ENCODE measurements around the gene DNAJA3. TPM values are rescaled to one million over a fixed set of nuclear protein-coding genes. Genes with fewer than 3 reads are reported as not detected.

DNAJA3 gene
- total RNA-seq, 1 experiment from 2014 or later: 127 TPM

DNA sequence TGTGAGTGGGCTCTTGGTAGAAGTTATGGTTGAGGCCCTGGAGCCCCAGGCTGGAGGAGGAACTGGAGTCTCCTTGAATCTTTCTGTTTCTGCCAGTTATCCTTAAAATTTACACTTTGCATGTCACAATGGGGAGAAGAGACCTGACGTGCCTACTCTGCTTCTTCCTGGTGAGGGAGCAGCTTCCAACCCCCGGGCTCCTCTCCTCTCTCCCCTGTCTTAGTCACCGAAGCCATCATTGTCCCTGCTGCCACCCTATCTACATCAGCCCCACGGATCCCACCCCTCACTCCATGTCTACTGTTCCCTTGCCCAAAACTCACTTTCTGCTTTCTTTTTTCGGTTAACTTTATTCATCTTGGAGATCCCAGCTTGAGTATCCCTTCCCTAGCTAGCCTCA is 17.6 kb downstream of the DNAJA3 start:
- DNase-seq: no peak
- Histone ChIP-seq H3K36me3 (peaks cover 92% of the 10 kb centered on the region), H3K9me3 (no peaks in the 10 kb centered on the region), H3K27me3 (no peaks in the 10 kb centered on the region), H3K4me3 (no peak overlapping the region)

DNA sequence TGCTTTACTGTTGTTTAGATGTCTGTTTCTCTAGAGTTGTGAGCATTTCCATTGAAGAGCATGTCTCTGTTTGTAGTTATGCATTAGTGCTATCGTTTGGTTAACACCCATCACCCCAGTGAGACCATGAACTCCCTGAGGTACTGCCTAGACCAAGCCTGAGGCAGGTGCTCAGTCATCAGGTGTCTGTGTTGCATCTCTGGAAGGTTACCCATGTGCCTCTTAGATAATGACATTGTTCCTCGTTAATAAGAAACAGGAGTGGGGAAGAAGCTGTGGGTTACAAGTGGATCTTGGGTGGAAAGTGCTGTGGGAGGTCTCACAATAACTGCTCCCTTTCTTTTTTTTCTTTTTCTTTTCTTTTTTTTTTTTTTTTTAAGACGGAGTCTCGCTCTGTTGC is 18.3 kb downstream of the DNAJA3 start:
- no peaks in the 10 kb centered on the region for H3K9me3 ChIP-seq
- H3K27me3 ChIP-seq: no peaks in the 10 kb centered on the region
- H3K36me3 ChIP-seq: peaks cover 94% of the 10 kb centered on the region
- DNase-seq: no peak
- no peak overlapping the region for H3K4me3 ChIP-seq

DNA sequence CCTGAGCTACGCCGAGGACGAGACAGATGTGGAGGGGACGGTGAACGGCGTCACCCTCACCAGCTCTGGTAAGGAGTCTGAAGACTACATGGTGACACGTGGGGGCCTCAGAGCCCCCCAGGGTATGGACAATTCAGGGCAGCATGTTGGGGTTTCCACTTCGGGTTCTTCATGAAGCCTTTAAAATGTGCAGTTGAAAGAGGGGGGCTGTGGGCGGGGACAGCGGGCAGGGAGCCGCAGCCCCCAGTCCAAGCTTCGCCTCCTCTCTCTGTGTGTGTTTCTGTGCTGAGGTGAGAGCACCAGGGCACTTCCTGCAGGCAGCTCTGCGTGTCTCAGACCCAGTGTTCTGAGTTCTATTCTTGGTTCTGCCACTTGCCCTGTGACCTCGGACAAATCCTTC is 24.8 kb downstream of the DNAJA3 start:
- H3K36me3 ChIP-seq: peaks cover 90% of the 10 kb centered on the region
- no peak overlapping the region for H3K4me3 ChIP-seq
- DNase-seq: no peak
- H3K9me3 ChIP-seq: no peaks in the 10 kb centered on the region
- H3K27me3 ChIP-seq: no peaks in the 10 kb centered on the region

DNA sequence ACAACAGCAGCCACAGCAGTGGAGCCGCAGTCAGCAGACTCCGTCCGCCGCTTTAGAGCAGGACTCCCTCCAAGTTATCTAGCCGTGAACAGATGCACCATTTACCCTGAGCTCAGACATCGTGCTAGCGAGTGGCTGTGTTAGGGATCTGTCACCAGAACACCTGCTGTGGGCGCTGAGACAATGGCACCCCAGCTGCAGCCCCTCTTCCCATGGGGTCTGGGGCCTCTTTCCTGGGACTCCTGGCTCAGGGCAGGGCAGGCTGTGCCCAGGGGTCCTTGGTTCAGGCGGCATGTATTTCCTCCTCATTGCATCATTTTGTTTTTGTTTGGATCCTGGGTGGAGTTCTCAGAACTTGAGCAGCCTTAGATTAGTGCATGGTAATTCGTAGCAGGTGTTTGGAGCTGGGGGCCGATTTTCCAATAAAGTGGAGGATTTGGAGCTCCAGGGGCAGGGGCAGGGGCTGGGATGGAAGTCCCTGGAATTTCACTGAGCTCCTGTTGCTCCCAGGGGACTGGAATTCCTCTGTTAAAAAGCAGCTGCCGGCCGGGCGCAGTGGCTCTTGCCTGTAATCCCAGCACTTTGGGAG is 25.4 kb downstream of the DNAJA3 start:
- Histone ChIP-seq H3K9me3 (no peaks in the 10 kb centered on the region), H3K27me3 (no peaks in the 10 kb centered on the region), H3K36me3 (peaks cover 90% of the 10 kb centered on the region), H3K4me3 (no peak overlapping the region)
- DNase-seq: no peak

DNA sequence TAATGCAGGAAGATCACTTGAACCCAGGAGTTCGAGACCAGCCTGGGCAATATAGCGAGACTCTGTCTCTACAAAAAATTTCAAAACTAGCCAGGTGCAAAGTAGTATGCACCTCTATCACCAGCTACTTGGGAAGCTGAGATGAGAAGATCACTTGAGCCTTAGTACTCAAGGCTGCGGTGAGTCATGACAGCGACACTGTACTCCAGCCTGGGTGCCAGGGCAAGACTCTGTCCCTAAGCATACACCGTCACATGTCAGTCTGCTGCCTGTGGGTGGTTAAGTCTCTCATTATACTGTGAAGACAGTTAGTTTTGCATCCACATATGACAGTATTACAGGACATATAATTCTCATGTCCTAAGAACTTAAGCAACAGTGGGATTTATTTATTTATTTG is 27.0 kb downstream of the DNAJA3 start:
- DNase-seq: no peak
- H3K27me3 ChIP-seq: no peaks in the 10 kb centered on the region
- no peak overlapping the region for H3K4me3 ChIP-seq
- H3K9me3 ChIP-seq: no peaks in the 10 kb centered on the region
- H3K36me3 ChIP-seq: peaks cover 89% of the 10 kb centered on the region

DNA sequence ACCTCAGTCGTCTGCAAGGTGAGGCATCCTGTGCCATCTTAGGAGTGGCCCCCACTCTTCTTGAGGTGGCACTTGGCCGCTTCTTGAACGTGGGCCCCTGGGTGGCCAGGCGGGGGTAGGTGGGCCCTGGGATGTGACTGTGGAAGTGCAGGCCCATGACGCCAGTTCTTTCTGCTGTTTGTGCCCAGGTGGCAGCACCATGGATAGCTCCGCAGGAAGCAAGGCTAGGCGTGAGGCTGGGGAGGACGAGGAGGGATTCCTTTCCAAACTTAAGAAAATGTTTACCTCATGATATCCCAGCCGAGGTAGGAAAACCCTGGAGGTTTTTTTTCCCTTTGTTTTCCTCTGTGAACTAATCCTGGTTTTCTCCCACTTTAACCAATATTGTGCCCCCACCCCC is 29.0 kb downstream of the DNAJA3 start:
- DNase-seq: no peak
- Histone ChIP-seq H3K27me3 (no peaks in the 10 kb centered on the region), H3K9me3 (no peaks in the 10 kb centered on the region), H3K4me3 (no peak overlapping the region), H3K36me3 (peaks cover 93% of the 10 kb centered on the region)

DNA sequence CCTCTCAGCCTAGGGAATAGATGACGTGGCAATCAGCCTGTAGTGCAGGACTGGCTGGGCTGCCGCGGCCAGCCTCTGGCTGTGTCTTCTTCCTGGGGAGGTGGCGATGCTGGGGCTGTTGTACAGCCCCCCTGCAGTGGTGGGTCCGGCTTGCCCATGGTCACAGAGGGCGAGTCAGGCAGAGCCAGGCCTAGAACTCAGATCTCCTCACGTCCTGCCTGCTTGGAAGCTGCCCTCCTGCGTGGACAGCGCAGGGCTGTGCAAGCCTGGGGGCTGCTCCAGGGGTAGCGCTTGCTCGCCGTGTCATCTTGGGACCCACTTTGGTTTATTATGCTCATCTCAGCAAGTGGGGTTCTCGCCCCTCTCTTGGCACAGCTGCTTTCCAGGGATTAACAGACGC is 29.4 kb downstream of the DNAJA3 start:
- Histone ChIP-seq H3K36me3 (peaks cover 93% of the 10 kb centered on the region), H3K9me3 (no peaks in the 10 kb centered on the region), H3K27me3 (no peaks in the 10 kb centered on the region), H3K4me3 (no peak overlapping the region)
- DNase-seq: no peak

DNA sequence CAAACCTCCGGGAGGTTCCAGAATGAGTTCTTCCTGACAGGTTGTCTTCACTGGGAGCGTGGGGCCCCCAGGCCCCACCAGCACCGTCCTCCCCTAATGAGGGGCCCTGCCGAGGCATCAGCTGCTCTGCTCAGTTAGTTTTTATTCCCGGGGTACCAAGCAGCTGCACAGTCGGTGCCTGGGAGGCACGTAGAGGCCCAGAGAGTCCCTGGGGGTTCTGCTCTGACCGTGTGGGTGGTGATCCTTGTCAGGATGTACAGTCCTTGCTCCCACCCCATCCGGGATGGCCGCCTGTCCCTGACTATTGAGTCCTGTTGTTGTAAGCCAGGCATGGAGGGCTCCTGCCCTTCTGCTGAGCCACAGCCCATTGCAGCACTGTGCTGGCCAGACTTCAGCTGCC is 30.3 kb downstream of the DNAJA3 start:
- Histone ChIP-seq H3K36me3 (peaks cover 90% of the 10 kb centered on the region), H3K27me3 (no peaks in the 10 kb centered on the region), H3K9me3 (no peaks in the 10 kb centered on the region), H3K4me3 (no peak overlapping the region)
- DNase-seq: no peak

DNA sequence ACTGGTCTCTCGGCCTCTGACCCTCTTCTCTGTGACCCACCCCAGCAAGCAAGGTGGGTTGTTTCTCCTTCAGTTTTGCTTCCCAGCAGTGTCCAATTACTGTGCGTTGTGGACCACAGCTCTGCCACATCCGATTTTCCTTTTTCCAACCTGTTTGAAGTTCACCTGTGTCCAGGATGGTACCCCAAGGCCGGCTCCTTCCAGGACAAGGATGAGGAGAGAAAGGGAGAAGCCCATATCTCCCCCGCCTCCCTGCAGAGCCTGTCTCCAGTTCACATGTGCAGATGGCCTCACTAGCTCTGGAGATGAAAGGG is 35.2 kb downstream of the DNAJA3 start:
- Histone ChIP-seq H3K9me3 (no peaks in the 10 kb centered on the region), H3K36me3 (peaks cover 69% of the 10 kb centered on the region), H3K27me3 (no peaks in the 10 kb centered on the region), H3K4me3 (no peak overlapping the region)
- no peak for DNase-seq

DNA sequence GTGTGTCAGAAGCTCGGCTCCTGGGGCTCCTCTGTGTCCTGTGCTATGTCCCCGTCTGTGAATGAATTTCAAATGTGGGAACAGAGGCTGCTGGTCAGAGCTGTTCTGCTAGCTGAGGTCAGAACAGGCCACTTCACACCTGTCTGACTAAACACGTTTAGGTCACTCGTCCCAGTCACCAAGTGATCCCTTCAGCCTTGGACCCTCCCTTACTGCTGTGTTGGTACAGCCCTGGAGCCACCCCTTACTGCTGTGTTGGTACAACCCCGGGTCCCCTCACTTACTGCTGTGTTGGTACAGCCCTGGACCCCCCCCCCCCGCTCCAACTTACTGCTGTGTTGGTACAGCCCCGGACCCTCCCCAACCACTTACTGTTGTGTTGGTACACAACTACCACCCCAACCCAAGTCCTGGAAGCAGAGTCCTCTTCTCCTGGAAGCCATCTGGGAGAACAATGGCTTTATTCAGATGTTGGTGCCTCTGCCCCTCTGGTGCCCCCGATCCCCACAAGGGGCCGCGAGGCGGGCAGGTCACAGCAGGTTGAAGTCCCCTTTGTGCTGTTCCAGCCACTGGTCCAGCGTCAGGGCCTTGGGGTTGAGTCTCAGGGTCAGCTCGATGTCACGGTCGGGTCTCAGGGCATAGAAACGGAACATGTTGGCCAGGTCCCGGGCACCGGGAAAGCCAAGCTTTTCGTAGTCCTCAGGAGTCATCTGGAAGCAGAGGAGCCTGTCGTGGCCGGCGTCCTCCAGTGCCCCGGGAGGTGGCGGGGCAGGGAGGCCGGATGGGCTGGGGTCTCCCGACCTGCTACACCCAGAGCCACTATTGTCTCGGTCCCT is 35.8 kb downstream of the DNAJA3 start:
- Histone ChIP-seq H3K9me3 (no peaks in the 10 kb centered on the region), H3K4me3 (no peak overlapping the region), H3K36me3 (peaks cover 65% of the 10 kb centered on the region), H3K27me3 (no peaks in the 10 kb centered on the region)
- DNase-seq: no peak

DNA sequence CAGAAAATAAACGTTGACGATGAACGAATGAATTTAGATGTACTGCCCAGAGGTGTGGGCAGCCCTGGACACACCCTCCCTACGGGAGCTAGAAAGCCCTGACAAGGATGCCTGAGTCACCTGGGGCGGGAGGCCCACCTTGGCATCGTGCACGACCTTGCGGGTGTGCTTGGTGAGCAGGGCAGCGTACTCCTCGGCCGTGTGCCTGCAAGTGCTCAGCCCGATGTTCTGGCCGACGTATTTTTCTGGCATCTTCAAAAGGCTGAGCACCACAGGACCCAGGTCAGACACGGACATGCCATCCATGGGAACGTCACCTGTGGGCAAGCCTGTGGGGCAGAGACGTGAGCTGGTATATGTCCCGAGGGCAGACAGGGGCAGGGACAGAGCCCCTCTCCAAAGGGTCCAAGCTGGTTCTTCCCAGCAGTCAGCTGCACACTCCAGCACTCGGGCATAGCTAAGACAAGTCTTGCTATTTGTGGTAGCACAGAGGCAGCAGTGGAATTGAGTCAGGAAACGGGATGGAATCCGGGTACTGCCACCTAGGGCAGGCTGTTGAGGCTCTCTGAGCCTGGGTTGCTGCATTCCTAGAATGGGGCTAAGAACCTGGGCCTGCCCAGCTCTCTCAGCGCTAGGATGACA is 38.0 kb downstream of the DNAJA3 start:
- H3K36me3 ChIP-seq: peaks cover 53% of the 10 kb centered on the region
- no peaks in the 10 kb centered on the region for H3K9me3 ChIP-seq
- H3K4me3 ChIP-seq: no peak overlapping the region
- no peaks in the 10 kb centered on the region for H3K27me3 ChIP-seq
- DNase-seq: peak; percentile 13

DNA sequence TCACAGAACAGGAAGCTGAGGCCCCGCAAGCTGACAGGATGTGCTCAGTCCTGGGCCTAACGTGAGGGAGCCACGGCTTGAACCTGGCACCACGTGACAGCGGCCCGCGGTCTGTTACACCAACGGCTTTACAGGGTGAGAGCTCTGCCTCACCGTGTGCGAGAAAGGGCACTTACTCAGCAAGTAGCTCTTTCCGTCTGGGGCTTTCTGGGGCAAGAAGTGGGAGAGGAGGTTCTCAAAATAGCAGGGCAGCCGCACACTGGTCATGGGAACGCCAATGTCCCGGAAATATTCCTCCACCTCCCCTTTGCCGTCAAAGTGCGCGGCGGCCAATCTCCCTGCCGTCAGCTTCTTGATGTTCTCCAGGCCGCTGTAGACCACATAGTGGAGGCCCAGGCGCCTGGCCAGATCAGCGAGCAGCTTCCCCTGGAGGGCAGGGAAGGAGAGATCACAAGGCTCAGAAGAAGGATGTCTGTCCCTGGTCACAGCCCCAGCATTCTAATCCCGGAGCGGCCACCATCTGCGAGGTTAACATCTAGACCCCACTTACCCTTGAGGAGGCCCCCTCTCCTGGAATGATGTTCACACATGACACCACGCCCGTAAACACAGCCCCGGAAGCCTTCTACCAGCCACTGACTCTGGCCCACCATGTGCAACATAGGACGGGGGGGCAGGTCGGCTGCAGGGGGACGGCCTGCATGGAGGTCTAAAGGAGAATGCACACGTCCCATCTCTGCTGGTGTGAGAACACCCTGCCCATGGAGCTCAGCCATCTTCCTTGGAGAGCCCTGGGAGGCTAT is 40.5 kb downstream of the DNAJA3 start:
- Histone ChIP-seq H3K4me3 (no peak overlapping the region), H3K9me3 (no peaks in the 10 kb centered on the region), H3K27me3 (no peaks in the 10 kb centered on the region), H3K36me3 (peaks cover 34% of the 10 kb centered on the region)
- no peak for DNase-seq

DNA sequence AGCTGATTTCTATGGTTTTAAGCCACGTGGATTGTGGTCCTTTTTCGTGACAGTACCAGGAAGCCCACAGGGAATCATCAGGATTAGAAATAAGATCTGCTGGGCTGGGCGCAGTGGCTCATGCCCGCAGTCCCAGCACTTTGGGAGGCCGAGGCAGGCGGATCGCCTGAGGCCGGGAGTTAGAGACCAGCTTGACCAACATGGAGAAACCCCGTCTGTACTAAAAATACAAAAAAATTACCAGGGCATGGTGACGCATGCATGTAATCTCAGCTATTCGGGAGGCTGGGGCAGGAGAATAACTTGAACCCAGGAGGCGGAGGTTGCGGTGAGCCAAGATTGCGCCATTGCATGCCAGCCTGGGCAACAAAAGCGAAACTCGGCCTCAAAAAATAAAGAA is 42.2 kb downstream of the DNAJA3 start:
- no peak for DNase-seq
- Histone ChIP-seq H3K27me3 (no peaks in the 10 kb centered on the region), H3K9me3 (no peaks in the 10 kb centered on the region), H3K36me3 (peaks cover 29% of the 10 kb centered on the region), H3K4me3 (no peak overlapping the region)

DNA sequence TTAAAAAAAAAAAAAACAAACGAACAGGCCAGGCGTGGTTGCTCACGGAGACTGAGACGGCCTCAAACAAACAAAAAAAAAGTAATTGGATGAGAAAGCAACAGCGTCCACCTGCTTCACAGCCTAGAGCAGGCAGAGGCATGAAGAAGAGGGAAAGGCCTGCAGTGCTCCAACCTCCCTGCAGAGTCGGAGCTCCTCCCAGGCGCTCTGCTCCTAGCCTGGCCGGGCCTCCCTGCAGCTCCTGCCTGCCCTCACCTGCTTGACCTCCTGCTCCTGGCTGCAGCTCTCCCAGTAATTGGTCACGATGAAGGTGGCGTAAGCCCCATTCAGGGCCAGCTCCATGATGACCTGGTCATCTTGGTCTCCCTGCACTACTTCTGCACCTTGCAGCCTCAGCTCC is 43.3 kb downstream of the DNAJA3 start:
- Histone ChIP-seq H3K9me3 (no peaks in the 10 kb centered on the region), H3K36me3 (peaks cover 20% of the 10 kb centered on the region), H3K27me3 (no peaks in the 10 kb centered on the region), H3K4me3 (no peak overlapping the region)
- no peak for DNase-seq

DNA sequence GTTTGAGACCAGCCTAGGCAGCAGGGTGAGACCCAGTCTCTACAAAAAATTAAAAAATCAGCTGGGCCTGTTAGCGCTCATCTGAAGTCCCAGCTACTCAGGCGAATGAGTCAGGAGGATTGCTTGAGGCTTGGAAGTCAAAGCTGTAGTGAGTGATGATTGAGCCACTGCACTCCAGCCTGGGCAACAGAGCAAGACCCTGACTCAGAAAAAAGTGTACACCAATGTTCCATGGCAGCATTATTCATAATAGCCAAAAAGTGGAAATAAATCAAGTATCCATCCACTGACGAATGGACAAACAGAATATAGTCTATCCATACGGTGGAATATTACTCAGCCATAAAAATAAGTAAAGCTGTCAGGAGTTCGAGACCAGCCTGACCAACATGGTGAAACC is 46.2 kb downstream of the DNAJA3 start:
- no peaks in the 10 kb centered on the region for H3K27me3 ChIP-seq

DNA sequence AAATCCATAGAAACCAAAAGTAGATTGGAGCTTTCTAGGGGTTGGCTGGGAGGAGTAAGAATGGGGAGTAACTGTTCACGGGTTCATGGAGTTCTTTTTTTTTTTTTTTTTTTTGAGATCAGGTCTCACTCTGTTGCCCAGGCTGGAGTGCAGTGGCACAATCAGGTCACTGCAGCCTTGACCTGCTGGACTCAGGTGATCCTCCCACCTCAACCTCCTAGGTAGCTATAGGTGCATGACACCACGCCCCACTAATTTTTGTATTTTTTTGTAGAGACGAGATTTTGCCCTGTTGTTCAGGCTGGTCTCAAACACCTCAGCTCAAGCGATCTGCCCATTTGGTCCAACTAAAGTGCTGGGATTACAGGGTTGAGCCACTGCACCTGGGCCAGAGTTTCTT is 47.2 kb downstream of the DNAJA3 start:
- peaks cover 2% of the 10 kb centered on the region; the same call in 1 of the 2 replicates for H3K36me3 ChIP-seq
- no peaks in the 10 kb centered on the region for H3K9me3 ChIP-seq
- no peak overlapping the region for H3K4me3 ChIP-seq
- H3K27me3 ChIP-seq: no peaks in the 10 kb centered on the region
- no peak for DNase-seq

More for the DNA sequence above, 46.2 kb downstream of the DNAJA3 start:
- Histone ChIP-seq H3K9me3 (no peaks in the 10 kb centered on the region), H3K4me3 (no peak overlapping the region), H3K36me3 (peaks cover 8% of the 10 kb centered on the region)
- no peak for DNase-seq

All from MG63 (cell line).